HG03469 (cell line): ENCODE results near the gene SENP8.
"Not testable (repeated sequence)": the region's sequence is repeated elsewhere in the genome, so short reads cannot be mapped to it uniquely, and the experiment has no call there.

ENCODE experiments used
- ATAC-seq: cut with Tn5 transposase; IDR thresholded peaks from one replicate; pipeline ENCODE4 v1.9.1; 2021; ENCODE audit warnings: mild to moderate bottlenecking, moderate library complexity, moderate number of reproducible peaks; ENCODE audit not compliant: unreplicated experiment

SENP8 gene

GRCh38 chr15:72118017-72118978, at the start of gene SENP8, which contains the start of gene MYO9A:
Gene SENP8, plus strand, starts transcription at chr15:72118403. Its CDS starts 21,221 bp downstream, at chr15:72139624.
Gene MYO9A, minus strand, starts transcription at chr15:72118150. Its CDS starts 71,587 bp downstream, at chr15:72046563.
- peak; percentile 53 for ATAC-seq

GRCh38 chr15:72068856-72069255, 49.3 kb upstream of the SENP8 start:
- ATAC-seq, result no peak

- ATAC-seq, result no peak
Measured at GRCh38 chr15:72070817-72071447, 47.3 kb upstream of the SENP8 start.

- not testable (repeated sequence) for ATAC-seq
Measured at GRCh38 chr15:72071448-72071825, 46.8 kb upstream of the SENP8 start.

- no peak for ATAC-seq
Measured at GRCh38 chr15:72074335-72075060, 43.7 kb upstream of the SENP8 start.

GRCh38 chr15:72077950-72078349, 40.3 kb upstream of the SENP8 start:
- no peak for ATAC-seq

GRCh38 chr15:72078887-72079286, 39.3 kb upstream of the SENP8 start:
- ATAC-seq, result peak; percentile 78

- no peak for ATAC-seq
Measured at GRCh38 chr15:72082176-72082575, 36.0 kb upstream of the SENP8 start.

GRCh38 chr15:72086010-72086697, 32.0 kb upstream of the SENP8 start:
- no peak for ATAC-seq

- no peak for ATAC-seq
Measured at GRCh38 chr15:72086920-72087648, 31.1 kb upstream of the SENP8 start.

GRCh38 chr15:72092006-72092405, 26.2 kb upstream of the SENP8 start:
- no peak for ATAC-seq

- no peak for ATAC-seq
Measured at GRCh38 chr15:72092691-72093090, 25.5 kb upstream of the SENP8 start.

GRCh38 chr15:72096796-72097195, 21.4 kb upstream of the SENP8 start:
- ATAC-seq, result no peak

- no peak for ATAC-seq
Measured at GRCh38 chr15:72098040-72098439, 20.2 kb upstream of the SENP8 start.

GRCh38 chr15:72099155-72099554, 19.0 kb upstream of the SENP8 start:
- ATAC-seq, result no peak

- not testable (repeated sequence) for ATAC-seq
Measured at GRCh38 chr15:72100551-72100950, 17.7 kb upstream of the SENP8 start.

GRCh38 chr15:72105111-72105510, 13.1 kb upstream of the SENP8 start:
- no peak for ATAC-seq

- no peak for ATAC-seq
Measured at GRCh38 chr15:72106068-72106467, 12.1 kb upstream of the SENP8 start.

- no peak for ATAC-seq
Measured at GRCh38 chr15:72110355-72110754, 7.8 kb upstream of the SENP8 start.

- ATAC-seq, result no peak
Measured at GRCh38 chr15:72112116-72112515, 6.1 kb upstream of the SENP8 start.
